Sigmoid colon (tissue), 4 donors: Measurements from ENCODE around the gene ZNF33A.

Source experiments
- CTCF ChIP-seq, 4 experiments: fragments of 450-650 bp in 3 of 4; fragments of 200-600 bp in 1 of 4; IDR thresholded peaks; one replicate each; pipeline ENCODE4 v1.5.1; 2016 to 2019; ENCODE audit warnings: antibody characterized with exemption in 4 of 4, mild to moderate bottlenecking in 3 of 4, moderate library complexity in 2 of 4
- EP300 ChIP-seq, 4 donors: sonication (generic); formaldehyde crosslinking; IDR thresholded peaks; one replicate each; pipeline ENCODE4 v1.6.1; 2017; ENCODE audit warnings: antibody characterized with exemption in 4 of 4
- POLR2A ChIP-seq, 2 donors: fragments of 450-650 bp; IDR thresholded peaks; one replicate each; pipeline ENCODE4 v1.6.1; 2016; ENCODE audit warnings: antibody characterized with exemption in 2 of 2, mild to moderate bottlenecking in 2 of 2, moderate library complexity in 2 of 2
- POLR2AphosphoS5 ChIP-seq, 4 donors: sonication (generic); formaldehyde crosslinking; IDR thresholded peaks; one replicate each; pipeline ENCODE4 v1.6.1; 2017; ENCODE audit warnings: antibody characterized with exemption in 4 of 4

DNA sequence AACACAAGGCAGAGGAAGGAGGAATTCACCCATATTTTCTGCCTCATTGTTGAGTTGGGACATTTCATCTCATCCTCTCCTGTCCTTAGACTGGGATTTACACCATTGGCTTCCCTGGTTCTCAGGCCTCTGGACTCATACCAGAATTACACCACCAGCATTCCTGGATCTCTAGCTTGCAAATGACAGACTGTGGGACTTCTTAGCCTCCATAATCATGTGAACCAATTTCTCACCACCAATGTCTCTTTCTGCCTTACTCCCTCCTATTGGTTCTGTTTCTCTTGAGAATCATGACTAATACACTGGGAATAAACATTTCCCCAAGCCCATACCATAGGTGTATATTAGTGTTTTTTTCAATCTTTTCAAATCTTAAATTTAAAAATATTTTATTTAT is 2.9 kb upstream of the ZNF33A start:
- TF ChIP-seq CTCF (IDR thresholded peaks at IDR 0.05) (no peak), POLR2A (IDR thresholded peaks at IDR 0.05) (no peak), POLR2AphosphoS5 (IDR thresholded peaks at IDR 0.05) (no peak), EP300 (IDR thresholded peaks at IDR 0.05) (no peak)
